Measurements from ENCODE around the gene MEIS2. TPM values are rescaled to one million over a fixed set of nuclear protein-coding genes. Genes with fewer than 3 reads are reported as not detected.

Gene MEIS2
- polyA plus RNA-seq, 1 donor from 2014 or later, result 825 TPM

- Histone ChIP-seq H2AFZ (ENCODE audit: low read depth, low read length) (no peak overlapping the region), H3K36me3 (ENCODE audit: insufficient read depth, low read length) (peaks cover 15% of the 10 kb centered on the region), H3F3A (ENCODE audit: insufficient read depth, low read length, poor library complexity, severe bottlenecking) (no peaks in the 10 kb centered on the region), H3K79me2 (replicated peaks; ENCODE audit: insufficient read depth, low read length) (peaks cover 92% of the 10 kb centered on the region), H3K4me2 (ENCODE audit: low read length) (no peak overlapping the region), H3K9me2 (ENCODE audit: insufficient read depth, low read length) (no peaks in the 10 kb centered on the region), H3K27ac (ENCODE audit: low read length) (peak overlapping the region; percentile 29), H4K20me1 (ENCODE audit: insufficient read depth) (peaks cover 82% of the 10 kb centered on the region), H3K27me3 (ENCODE audit: insufficient read depth, low read depth, low read length) (no peaks in the 10 kb centered on the region), H3K4me3 (ENCODE audit: low read length) (peak overlapping the region; percentile 31), H3K9ac (ENCODE audit: low read length) (peak overlapping the region; percentile 10), H3K9me3 (ENCODE audit: low read length) (no peaks in the 10 kb centered on the region)
- no peak for TF ChIP-seq TAF1 (IDR thresholded peaks at IDR 0.05; ENCODE audit: low read depth)
- TF ChIP-seq POLR2AphosphoS5 (IDR thresholded peaks at IDR 0.05), result no peak
- no peak for TF ChIP-seq SMC3 (conservative IDR thresholded peaks at IDR 0.05; ENCODE audit: poor library complexity)
- TF ChIP-seq REST (IDR thresholded peaks at IDR 0.05; ENCODE audit: borderline replicate concordance), result no peak
- TF ChIP-seq EZH2 (IDR thresholded peaks at IDR 0.05; ENCODE audit: borderline replicate concordance, insufficient read depth, low read length, poor library complexity, severe bottlenecking), result no peak
Measured at GRCh38 chr15:37015451-37015850, 84.9 kb downstream of the MEIS2 start.

- Histone ChIP-seq H3K27ac (ENCODE audit: low read length) (peak overlapping the region; percentile 29), H3K79me2 (replicated peaks; ENCODE audit: insufficient read depth, low read length) (peaks cover 91% of the 10 kb centered on the region), H3K9me2 (ENCODE audit: insufficient read depth, low read length) (no peaks in the 10 kb centered on the region), H3K9me3 (ENCODE audit: low read length) (no peaks in the 10 kb centered on the region), H2AFZ (ENCODE audit: low read depth, low read length) (no peak overlapping the region), H3F3A (ENCODE audit: insufficient read depth, low read length, poor library complexity, severe bottlenecking) (no peaks in the 10 kb centered on the region), H3K9ac (ENCODE audit: low read length) (no peak overlapping the region), H3K4me3 (ENCODE audit: low read length) (peak overlapping the region; percentile 31), H3K4me2 (ENCODE audit: low read length) (no peak overlapping the region), H3K36me3 (ENCODE audit: insufficient read depth, low read length) (peaks cover 11% of the 10 kb centered on the region), H3K27me3 (ENCODE audit: insufficient read depth, low read depth, low read length) (no peaks in the 10 kb centered on the region), H4K20me1 (ENCODE audit: insufficient read depth) (peaks cover 81% of the 10 kb centered on the region)
- TF ChIP-seq SMC3 (conservative IDR thresholded peaks at IDR 0.05; ENCODE audit: poor library complexity) (no peak), RAD21 (conservative IDR thresholded peaks at IDR 0.05) (no peak), MXI1 (conservative IDR thresholded peaks at IDR 0.05; ENCODE audit: poor library complexity, severe bottlenecking) (no peak), REST (IDR thresholded peaks at IDR 0.05; ENCODE audit: borderline replicate concordance) (no peak), EP300 (conservative IDR thresholded peaks at IDR 0.05; ENCODE audit: poor library complexity, severe bottlenecking) (no peak), TAF1 (IDR thresholded peaks at IDR 0.05; ENCODE audit: low read depth) (no peak), POLR2AphosphoS5 (IDR thresholded peaks at IDR 0.05) (no peak), EZH2 (IDR thresholded peaks at IDR 0.05; ENCODE audit: borderline replicate concordance, insufficient read depth, low read length, poor library complexity, severe bottlenecking) (no peak), CTCF (IDR thresholded peaks at IDR 0.05; ENCODE audit: poor library complexity, severe bottlenecking) (no peak)
Measured at GRCh38 chr15:37015035-37015434, 85.3 kb downstream of the MEIS2 start.
